GM12801 (cell line): ENCODE results near the gene FOXR1.

Experiments
- TF ChIP-seq, protein P1 (sequence below): IDR thresholded peaks from one replicate; pipeline ENCODE4 v1.5.1; 2011; ENCODE audit warnings: control low read depth; ENCODE audit not compliant: insufficient read length; ENCODE audit errors: extremely low read depth

FOXR1 gene

DNA sequence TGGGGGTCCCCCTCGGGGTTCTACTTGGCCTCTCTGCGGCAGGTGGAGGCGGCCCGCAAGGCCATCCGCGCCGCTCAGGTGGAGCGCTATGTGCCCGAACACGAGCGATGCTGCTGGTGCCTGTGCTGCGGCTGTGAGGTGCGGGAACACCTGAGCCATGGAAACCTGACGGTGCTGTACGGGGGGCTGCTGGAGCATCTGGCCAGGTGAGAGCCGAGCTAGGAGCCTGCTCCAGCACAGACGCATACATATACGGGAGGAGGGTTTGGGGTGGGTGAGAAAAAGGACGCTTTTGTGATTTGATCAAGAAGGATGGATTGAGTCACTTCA is 26.8 kb downstream of the FOXR1 start:
- TF ChIP-seq, protein P1, sequence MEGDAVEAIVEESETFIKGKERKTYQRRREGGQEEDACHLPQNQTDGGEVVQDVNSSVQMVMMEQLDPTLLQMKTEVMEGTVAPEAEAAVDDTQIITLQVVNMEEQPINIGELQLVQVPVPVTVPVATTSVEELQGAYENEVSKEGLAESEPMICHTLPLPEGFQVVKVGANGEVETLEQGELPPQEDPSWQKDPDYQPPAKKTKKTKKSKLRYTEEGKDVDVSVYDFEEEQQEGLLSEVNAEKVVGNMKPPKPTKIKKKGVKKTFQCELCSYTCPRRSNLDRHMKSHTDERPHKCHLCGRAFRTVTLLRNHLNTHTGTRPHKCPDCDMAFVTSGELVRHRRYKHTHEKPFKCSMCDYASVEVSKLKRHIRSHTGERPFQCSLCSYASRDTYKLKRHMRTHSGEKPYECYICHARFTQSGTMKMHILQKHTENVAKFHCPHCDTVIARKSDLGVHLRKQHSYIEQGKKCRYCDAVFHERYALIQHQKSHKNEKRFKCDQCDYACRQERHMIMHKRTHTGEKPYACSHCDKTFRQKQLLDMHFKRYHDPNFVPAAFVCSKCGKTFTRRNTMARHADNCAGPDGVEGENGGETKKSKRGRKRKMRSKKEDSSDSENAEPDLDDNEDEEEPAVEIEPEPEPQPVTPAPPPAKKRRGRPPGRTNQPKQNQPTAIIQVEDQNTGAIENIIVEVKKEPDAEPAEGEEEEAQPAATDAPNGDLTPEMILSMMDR, result no peak

DNA sequence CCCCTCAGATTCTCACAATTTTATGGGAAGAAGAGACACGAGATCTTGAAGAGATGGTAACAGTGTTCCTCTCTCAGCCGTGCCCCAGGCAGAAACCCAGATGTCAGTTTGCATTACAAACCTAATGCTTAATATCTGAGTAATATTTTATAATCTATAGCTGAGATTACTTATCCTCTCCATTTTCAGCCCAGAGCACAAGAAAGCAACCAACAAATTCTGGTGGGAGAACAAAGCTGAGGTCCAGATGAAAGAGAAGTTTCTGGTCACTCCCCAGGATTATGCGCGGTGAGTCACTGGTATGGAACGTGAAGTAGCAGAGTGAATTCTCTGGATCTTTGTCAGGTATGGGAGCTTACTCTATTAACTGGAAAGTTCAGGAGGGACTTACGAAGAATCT is 27.3 kb downstream of the FOXR1 start:
- TF ChIP-seq, protein P1, result no peak

DNA sequence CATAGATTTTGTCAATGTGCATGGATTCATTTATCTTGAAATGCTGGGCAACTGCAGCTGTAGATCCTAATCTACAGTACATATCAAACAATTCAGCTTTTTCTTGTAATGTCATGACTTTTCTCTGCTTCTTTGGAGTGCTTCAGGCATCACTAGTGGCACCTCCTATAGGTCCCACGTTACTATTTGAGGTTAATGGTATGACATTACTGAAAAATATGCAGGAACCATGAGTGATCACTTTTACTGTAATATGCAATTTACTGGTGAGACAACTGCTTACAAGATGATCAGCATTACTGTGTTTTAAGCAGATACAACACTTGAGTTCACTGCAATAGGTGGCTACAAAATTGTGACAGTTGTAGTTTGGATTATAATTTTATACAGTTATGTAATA is 29.3 kb downstream of the FOXR1 start:
- TF ChIP-seq, protein P1, result no peak

DNA sequence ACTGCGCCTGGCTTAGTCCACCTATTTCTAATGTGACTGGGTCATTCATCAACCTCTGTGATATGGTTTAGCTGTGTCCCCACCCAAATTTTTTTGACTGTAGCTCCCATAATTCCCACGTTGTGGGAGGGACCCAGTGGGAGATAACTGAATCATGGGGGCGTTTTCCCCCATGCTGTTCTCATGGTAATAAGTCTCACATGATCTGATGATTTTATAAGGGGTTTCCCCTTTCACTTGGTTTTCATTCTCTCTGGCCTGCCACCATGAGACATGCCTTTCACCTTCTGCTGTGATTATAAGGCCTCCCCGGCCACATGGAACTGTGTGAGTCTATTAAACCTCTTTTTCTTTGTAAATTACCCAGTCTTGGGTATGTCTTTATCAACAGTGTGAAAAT is 35.1 kb downstream of the FOXR1 start:
- TF ChIP-seq, protein P1, result no peak

DNA sequence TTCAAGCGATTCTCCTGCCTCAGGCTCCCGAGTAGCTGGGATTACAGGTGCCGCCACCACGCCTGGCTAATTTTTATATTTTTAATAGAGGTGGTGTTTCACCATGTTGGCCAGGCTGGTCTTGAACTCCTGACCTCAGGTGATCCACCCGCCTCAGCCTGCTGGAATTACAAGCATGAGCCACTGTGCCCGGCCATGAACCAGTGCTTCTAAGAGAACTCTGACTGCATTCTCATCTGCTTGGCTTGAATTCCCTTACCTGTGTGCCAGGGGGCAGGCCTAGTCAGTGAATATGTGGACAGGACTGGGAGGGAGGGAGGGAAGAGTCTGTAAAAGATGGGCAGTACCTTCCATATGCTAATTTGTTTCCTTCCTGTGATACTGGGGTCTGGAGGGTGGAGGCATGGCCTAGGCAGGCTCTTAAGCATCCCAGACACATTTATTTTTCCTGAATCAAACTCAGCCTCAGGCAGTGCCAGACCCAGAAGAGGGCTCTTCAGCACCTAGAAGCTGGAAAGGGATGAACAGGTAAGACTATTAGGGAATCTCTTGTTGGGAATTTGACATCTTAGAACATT is 40.0 kb downstream of the FOXR1 start:
- TF ChIP-seq, protein P1, result no peak

DNA sequence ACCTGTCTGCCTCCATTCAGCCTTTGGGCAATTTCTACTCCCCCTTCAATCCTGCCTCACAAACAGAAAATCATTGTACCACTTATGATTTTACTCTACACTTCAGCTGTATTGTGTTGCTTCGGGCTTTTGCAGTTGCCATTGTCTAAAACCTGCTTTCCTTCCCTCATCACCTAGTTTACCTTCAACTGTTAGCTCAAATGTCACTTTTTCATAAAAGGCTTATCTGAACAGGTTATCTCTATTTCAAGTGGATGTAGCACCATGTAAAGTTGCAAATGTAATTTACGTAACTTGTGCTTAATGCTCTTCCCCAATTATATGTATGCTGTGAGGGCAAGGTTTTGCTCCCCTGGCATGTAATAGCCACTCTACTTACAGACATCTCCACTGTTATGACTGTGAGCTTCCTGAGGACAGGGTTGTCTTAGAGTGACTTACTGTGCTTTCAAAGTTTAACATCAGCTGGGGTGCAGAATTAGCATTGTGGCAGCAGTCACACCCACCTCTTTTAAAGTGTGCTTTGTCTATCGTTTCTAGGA is 41.1 kb downstream of the FOXR1 start:
- TF ChIP-seq, protein P1, result no peak

DNA sequence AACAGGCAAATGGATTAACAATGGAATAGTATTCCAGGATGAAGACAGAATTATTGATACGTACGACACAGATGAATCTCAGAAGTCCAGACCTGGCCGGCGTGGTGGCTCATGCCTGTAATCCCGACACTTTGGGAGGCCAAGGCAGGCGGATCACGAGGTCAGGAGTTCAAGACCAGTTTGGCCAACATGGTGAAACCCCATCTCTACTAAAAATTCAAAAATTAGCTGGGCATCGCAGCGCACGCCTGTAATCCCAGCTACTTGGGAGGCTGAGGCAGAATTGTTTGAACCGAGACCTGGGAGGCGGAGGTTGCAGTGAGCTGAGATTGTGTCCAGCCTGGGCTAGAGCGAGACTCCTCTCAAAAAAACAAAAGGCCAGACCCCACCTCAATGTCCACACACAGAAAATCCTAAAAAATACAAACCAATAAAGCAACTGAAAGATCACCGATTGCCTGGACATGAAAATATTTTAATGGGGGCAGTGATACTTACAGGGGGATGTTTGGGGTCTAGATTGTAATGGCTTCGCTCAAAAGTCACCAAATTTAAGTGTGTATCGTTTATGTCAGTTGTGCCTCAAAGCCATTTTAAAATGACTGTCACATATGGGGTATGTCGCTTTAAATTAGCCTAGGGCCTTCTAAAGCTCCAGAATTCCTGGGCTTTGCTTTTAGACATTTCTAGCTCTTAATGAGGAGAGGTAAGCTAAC is 42.8 kb downstream of the FOXR1 start:
- TF ChIP-seq, protein P1, result no peak
